Activated naive CD8-positive, alpha-beta T cell treated with anti-CD3 and anti-CD28 coated beads, Interleukin-2, amount 50 U/mL, for 24 hours (primary cell): ENCODE results near the gene AJAP1.
A peak's percentile ranks its signal among the peaks of the same experiment; 100 is the strongest.

ENCODE experiments used
- ATAC-seq: fragments of 150-1000 bp; cut with Tn5 transposase; one replicate; pipeline ENCODE4 v1.10.0; 2021
- DNase-seq: peaks from one replicate; pipeline ENCODE4 v3.0.0; 2021
- H3K27ac Mint-ChIP-seq: one replicate; pipeline ENCODE4 v1.8.0; 2021; ENCODE audit warnings: mild to moderate bottlenecking, mixed read lengths
- H3K27me3 Mint-ChIP-seq: one replicate; pipeline ENCODE4 v1.8.0; 2021; ENCODE audit warnings: mixed read lengths
- H3K36me3 Mint-ChIP-seq: one replicate; pipeline ENCODE4 v1.8.0; 2021; ENCODE audit warnings: low read depth, mixed read lengths
- H3K4me1 Mint-ChIP-seq: one replicate; pipeline ENCODE4 v1.8.0; 2021; ENCODE audit warnings: mixed read lengths
- H3K4me3 Mint-ChIP-seq: one replicate; pipeline ENCODE4 v1.8.0; 2021; ENCODE audit warnings: mild to moderate bottlenecking, moderate library complexity, mixed read lengths
- H3K9me3 Mint-ChIP-seq: one replicate; pipeline ENCODE4 v1.8.0; 2021; ENCODE audit warnings: mixed read lengths

The AJAP1 gene

DNA sequence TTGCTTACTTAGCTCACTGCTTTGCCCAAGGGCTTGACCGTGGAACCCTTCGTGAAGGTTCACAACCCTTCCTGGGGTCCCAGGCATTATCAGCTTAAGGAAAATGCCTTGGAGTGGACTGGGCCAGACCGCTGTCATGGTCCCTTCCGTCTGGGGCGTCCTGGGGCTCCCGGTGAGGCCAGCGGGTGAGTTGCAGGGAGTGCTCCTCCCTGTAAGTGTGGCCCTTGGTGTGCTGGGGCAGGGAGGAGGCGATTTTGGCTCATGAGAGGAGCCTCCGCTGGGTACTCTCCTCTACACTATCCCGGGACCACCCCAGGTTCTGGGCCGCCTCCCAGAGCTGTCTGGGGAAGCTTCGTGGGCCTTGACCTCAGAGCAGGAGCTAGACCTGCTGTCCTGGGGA is 48.1 kb downstream of the AJAP1 start:
- H3K27me3 Mint-ChIP-seq: peaks cover 2% of the 10 kb centered on the region
- H3K27ac Mint-ChIP-seq: no peak overlapping the region
- no peaks in the 10 kb centered on the region for H3K9me3 Mint-ChIP-seq
- ATAC-seq (no peak), DNase-seq (no peak)
- H3K36me3 Mint-ChIP-seq: no peaks in the 10 kb centered on the region
- no peak overlapping the region for H3K4me3 Mint-ChIP-seq
- no peaks in the 10 kb centered on the region for H3K4me1 Mint-ChIP-seq

DNA sequence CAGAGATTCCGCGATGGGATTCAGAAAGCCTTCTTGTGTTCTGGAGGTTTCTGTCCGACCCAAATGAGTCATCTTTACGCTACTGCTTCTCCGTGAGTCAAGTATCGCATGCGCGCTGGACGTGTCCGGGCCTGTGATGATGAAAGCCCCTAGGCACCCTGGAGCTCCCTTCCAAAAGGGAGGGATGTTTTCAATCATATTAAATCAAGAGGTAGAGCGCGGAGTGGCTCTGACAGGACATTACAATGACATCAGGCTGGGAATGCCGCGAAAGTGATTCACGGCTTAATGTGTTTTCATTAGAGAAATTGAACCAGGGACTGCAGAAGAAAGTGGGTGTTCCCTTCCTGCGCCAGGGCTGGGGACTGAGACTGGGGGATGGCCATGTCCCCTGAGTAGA is 48.5 kb downstream of the AJAP1 start:
- DNase-seq (no peak), ATAC-seq (no peak)

DNA sequence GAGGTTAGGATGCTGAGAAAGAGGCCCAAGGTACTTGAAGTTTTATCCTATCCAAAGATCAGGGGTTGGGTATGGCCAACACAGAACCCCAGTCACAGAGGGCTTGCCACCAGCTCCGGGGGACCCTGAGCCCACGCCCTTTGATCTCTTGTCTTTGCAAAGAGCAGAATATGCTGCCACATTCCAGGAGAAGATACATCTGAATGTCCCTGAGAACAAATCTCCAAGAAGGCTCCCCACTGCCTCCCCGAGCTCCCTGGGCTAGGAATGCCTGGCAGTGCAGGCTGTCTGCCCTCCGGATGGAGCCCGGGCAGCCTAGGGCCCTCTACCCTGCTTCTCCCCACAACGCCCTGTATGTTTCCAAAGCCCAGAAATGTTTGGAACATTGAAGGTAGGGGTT is 49.2 kb downstream of the AJAP1 start:
- Mint-ChIP-seq H3K4me3 (no peak overlapping the region), H3K4me1 (no peaks in the 10 kb centered on the region), H3K9me3 (no peaks in the 10 kb centered on the region), H3K36me3 (no peaks in the 10 kb centered on the region), H3K27me3 (peaks cover 5% of the 10 kb centered on the region), H3K27ac (no peak overlapping the region)
- ATAC-seq (no peak), DNase-seq (no peak)

More for the DNA sequence above, 48.5 kb downstream of the AJAP1 start:
- H3K27me3 Mint-ChIP-seq: peaks cover 5% of the 10 kb centered on the region
- H3K4me1 Mint-ChIP-seq: no peaks in the 10 kb centered on the region
- no peaks in the 10 kb centered on the region for H3K9me3 Mint-ChIP-seq
- no peaks in the 10 kb centered on the region for H3K36me3 Mint-ChIP-seq
- H3K4me3 Mint-ChIP-seq: no peak overlapping the region
- H3K27ac Mint-ChIP-seq: no peak overlapping the region

DNA sequence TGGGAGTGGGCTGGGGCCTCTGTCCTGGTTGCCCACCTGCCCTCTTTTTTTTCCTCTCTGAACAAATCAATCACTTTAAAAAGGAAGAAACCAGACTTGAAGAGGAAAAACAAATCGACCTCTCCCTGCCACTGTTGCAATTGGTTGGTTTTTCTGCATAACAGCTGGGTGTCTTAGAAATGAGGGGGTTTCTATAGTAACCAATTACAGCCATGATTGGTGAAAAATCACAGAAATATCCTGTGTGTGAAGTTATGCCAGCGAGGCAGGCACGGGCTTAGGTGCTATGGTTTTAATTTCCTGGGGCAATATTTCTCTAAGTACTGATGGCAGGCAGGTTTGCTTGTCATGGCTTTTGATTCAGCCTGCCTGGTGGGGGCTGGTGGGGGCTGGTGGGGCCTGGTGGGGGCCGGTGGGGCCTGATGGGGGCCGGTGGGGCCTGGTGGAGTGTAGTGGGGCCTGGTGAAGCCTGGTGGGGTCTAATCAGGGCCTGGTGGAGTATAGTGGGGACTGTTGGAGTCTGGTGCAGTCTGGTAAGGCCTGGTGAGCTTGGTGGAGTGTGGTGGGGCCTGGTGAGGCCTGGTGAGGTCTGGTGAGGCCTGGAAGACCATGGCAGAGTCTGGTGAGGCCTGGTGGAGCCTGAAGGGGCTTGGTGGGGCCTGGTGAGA is 54.6 kb downstream of the AJAP1 start:
- no peak overlapping the region for H3K4me3 Mint-ChIP-seq
- H3K27me3 Mint-ChIP-seq: peaks cover 19% of the 10 kb centered on the region
- ATAC-seq (no peak), DNase-seq (no peak)
- peak overlapping the region; percentile 31 for H3K27ac Mint-ChIP-seq
- H3K36me3 Mint-ChIP-seq: no peaks in the 10 kb centered on the region
- no peaks in the 10 kb centered on the region for H3K9me3 Mint-ChIP-seq
- H3K4me1 Mint-ChIP-seq: no peaks in the 10 kb centered on the region

DNA sequence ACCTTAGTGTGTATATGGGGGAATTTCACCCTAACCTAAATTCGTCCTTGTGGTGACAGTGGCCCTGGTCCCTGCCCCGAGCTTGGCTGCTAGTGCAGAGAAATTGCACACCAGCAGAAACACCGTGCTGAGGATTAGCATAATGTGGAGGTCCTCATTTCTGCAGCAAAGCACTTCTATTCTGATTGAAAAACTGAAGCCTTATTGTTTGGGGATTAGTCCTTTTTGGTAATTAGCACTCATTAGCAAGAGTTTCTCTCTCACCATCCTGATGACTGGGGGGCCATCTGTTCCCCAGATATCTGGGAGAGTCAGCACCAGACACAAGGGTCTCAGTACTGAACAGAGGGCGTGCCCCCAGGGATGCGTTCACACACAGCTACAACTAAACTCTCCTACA is 55.2 kb downstream of the AJAP1 start:
- no peaks in the 10 kb centered on the region for H3K9me3 Mint-ChIP-seq
- no peak for DNase-seq
- no peak overlapping the region for H3K4me3 Mint-ChIP-seq
- peaks cover 19% of the 10 kb centered on the region for H3K27me3 Mint-ChIP-seq
- H3K4me1 Mint-ChIP-seq: no peaks in the 10 kb centered on the region
- H3K36me3 Mint-ChIP-seq: no peaks in the 10 kb centered on the region
- no peak overlapping the region for H3K27ac Mint-ChIP-seq
- no peak for ATAC-seq

DNA sequence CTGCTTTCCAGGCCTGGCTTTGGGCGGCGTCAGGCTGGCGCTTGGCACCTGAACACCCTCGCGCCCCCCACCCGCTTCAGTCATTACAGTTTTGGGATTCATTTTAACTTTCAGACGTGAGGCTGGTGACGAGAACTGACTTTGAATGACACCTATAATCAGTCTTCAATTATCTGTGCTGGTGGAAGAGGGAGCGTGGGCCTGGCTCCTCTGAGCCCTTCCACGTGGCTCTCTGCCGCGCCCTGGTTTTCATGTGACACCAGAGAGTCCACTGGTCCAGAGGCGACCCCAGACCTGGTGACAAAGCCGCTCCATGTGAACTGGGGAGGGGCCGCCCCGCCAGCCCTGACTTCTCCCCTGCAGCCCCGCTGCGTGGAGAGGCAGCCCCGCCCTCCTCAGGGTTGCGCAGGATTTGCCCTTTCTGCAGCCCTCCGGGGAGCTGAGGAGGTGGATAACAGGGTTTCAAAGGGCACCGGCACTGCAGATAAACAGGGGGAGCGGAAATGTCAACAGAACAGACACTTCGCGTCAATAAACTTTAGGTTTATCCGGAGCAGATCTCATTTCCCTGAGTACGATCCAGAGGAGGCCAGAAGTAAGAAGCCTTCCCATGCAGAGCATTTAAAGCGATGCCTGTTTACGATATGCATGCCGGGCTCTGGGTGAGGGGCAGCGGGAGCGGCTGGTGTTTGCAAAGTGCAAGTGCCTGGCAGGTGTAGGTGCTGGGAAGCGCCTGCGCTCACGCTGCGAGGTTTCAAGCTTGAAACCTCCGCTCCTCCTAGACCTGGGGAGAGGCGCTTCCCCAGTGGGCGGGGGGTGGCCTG is 56.4 kb downstream of the AJAP1 start:
- peak; percentile 39 for ATAC-seq
- Mint-ChIP-seq H3K27ac (no peak overlapping the region), H3K4me3 (peak overlapping the region; percentile 21), H3K36me3 (no peaks in the 10 kb centered on the region), H3K27me3 (peaks cover 19% of the 10 kb centered on the region), H3K4me1 (no peaks in the 10 kb centered on the region), H3K9me3 (no peaks in the 10 kb centered on the region)
- peak; percentile 10 for DNase-seq

DNA sequence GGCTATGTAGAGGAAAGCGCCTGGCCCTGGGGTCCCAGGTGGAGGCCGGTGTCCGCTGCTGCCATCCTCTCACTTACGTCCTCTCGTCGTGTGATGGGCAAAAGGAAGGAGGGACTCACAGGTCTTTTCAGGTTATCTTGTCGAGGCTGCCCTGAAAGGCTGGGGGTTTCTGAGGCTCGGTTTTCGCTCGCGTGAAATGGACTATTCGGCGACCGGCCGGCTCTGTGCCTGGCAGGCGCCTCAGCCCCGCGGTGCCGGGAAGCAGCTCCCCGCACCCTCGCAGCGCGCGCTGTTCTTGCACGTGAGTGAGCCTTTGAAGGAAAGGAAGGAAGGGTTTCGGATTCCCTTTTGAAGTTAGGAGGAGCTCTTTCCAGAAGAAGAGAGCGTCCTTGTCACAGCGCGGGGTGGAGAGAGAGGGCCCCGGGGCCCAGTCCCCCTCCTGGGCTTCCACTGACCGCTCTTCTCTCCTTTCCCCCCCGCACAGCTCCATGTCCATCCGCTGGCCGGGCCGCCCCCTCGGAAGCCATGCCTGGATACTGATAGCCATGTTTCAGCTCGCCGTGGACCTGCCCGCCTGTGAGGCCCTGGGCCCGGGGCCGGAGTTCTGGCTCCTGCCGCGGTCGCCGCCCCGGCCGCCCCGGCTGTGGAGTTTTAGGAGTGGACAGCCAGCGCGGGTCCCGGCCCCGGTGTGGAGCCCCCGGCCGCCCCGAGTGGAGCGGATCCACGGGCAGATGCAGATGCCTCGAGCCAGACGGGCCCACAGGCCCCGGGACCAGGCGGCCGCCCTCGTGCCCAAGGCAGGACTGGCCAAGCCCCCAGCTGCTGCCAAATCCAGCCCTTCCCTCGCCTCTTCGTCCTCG is 57.2 kb downstream of the AJAP1 start:
- DNase-seq (no peak), ATAC-seq (no peak)
- peaks cover 19% of the 10 kb centered on the region for H3K27me3 Mint-ChIP-seq
- H3K4me1 Mint-ChIP-seq: no peaks in the 10 kb centered on the region
- H3K4me3 Mint-ChIP-seq: no peak overlapping the region
- H3K27ac Mint-ChIP-seq: no peak overlapping the region
- H3K36me3 Mint-ChIP-seq: no peaks in the 10 kb centered on the region
- H3K9me3 Mint-ChIP-seq: peaks cover 5% of the 10 kb centered on the region

DNA sequence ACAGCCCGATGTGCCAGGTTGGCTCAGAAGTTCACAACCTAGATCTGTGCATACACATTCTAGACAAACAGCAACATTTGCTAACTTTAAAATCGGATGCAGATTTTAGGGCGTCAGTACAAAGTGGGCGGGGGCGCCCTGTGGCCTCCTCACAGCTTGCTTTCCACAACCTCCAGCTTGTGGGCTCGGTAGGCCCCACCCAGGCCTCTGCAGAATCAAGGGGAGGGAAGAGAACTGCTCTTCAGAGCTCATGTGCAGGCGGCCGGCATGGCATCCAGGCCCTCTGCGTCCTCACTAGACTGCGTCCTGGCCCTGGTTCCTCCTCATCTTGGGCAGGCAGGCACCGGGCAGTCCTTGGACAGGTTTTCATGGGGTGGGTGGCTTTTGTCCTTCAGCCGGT is 59.3 kb downstream of the AJAP1 start:
- Mint-ChIP-seq H3K9me3 (peaks cover 5% of the 10 kb centered on the region), H3K36me3 (no peaks in the 10 kb centered on the region), H3K27ac (no peak overlapping the region), H3K27me3 (peaks cover 13% of the 10 kb centered on the region), H3K4me3 (no peak overlapping the region), H3K4me1 (no peaks in the 10 kb centered on the region)
- ATAC-seq (no peak), DNase-seq (no peak)

DNA sequence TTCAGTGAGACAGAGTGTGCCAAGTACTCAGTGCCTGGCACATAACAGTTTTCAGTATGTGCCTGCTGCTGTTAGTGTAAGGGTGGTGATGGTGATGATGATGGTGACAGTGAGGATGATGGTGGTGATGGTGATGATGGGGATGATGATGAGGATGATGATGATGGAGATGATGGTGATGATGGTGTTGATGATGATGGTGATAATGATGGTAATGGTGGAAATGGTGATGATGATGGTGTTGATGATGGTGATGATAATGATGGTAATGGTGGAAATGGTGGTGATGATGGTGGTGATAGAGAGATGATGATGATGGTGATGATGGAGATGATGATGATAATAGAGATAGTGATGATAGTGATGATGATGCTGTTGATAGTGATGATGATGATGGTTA is 62.0 kb downstream of the AJAP1 start:
- Mint-ChIP-seq H3K9me3 (peaks cover 5% of the 10 kb centered on the region), H3K36me3 (no peaks in the 10 kb centered on the region), H3K27ac (no peak overlapping the region), H3K4me1 (no peaks in the 10 kb centered on the region), H3K27me3 (peaks cover 2% of the 10 kb centered on the region), H3K4me3 (no peak overlapping the region)
- DNase-seq: no peak
- ATAC-seq: no peak

DNA sequence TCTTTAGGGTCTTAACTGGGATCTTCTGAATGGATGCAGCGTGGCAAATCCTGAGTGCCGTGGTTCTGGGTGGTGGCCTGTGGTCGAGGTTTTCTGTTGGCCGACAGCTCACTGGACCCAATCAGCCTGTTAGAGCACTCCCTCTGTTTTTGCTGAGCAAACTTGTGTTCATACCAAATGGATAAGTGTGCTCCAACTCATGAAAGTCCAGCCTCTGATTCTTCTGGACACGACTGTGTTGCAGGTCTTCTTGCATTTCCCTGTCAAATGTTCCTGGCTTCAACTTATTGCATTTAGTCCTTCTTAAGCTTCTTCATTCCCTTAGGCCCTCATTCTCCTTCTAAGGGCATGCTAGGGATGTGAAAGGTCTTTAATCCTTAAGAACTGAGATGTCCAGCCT is 63.7 kb downstream of the AJAP1 start:
- ATAC-seq (no peak), DNase-seq (no peak)
- Mint-ChIP-seq H3K4me3 (no peak overlapping the region), H3K36me3 (no peaks in the 10 kb centered on the region), H3K4me1 (no peaks in the 10 kb centered on the region), H3K9me3 (peaks cover 5% of the 10 kb centered on the region), H3K27ac (no peak overlapping the region), H3K27me3 (peaks cover 3% of the 10 kb centered on the region)

DNA sequence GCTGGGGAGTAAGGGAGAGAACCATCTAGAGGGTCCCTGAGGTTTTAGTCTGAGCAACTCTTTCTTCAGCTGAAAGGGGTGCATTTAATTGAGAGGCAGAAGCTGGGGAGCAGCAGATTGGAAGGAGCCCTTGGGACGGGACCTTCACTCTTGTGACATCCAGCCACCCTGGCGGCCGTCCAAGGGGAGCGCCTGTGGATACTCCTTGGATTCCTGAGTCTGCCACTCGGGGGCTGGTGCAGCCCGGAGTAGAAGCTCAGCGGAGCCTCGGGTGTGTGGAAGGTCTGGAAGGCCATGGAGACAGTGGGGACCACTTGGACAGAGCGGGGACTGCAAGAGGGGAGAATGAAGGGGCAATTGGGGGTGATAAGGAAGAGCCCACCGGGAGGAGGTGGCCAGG is 68.7 kb downstream of the AJAP1 start:
- Mint-ChIP-seq H3K4me1 (no peaks in the 10 kb centered on the region), H3K27me3 (peaks cover 2% of the 10 kb centered on the region), H3K36me3 (no peaks in the 10 kb centered on the region), H3K4me3 (no peak overlapping the region), H3K27ac (no peak overlapping the region), H3K9me3 (no peaks in the 10 kb centered on the region)
- DNase-seq (no peak), ATAC-seq (no peak)

DNA sequence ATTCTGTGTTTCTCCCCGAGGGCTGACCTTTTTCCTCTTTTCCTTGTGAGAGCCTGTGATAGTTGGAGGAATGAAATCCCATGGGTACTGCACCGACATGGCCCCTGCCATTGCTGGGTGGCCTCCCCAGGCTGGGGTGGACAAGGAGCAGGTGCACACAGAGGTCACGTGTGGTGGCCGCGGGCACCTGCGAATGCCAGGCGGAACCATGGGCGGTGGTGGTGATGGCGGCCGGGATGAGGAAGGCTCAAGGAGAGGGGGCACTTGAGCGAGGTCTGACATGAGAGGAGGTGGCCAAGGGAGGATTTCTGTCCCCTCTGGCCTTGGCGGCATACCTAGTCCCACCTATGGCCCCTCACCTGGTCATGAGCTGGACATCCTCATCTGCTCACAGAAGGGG is 69.6 kb downstream of the AJAP1 start:
- H3K9me3 Mint-ChIP-seq: no peaks in the 10 kb centered on the region
- ATAC-seq (no peak), DNase-seq (no peak)
- no peak overlapping the region for H3K4me3 Mint-ChIP-seq
- H3K4me1 Mint-ChIP-seq: no peaks in the 10 kb centered on the region
- H3K27me3 Mint-ChIP-seq: peaks cover 2% of the 10 kb centered on the region
- no peaks in the 10 kb centered on the region for H3K36me3 Mint-ChIP-seq
- no peak overlapping the region for H3K27ac Mint-ChIP-seq

DNA sequence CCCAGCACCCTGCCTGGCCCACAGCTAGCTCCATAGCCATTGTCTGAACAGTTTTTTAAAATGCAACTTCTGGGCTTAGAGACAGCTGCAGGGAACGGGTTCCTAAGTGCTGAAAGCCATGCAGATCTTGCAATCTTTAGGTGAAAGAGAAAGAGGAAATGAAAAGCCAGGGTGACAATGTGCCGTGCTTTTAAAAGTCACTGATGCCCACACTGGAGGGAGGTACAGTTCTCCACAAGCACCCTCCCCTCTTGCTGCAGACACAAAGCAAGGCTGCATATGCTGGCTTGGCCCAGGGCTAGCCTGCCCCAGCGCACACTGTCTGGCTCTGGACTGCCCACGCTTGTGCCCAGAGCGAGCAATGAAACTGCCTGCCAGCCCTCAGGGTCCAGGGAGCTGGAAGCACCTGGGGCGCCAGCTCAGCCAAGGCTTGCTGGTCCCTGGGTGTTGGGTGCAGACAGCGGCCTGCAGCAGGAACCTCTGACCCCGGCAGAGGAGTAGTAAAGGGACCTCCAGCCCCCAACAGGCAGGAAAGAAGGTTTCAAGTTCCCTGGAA is 70.4 kb downstream of the AJAP1 start:
- ATAC-seq (no peak), DNase-seq (no peak)
- Mint-ChIP-seq H3K9me3 (no peaks in the 10 kb centered on the region), H3K27ac (no peak overlapping the region), H3K27me3 (peaks cover 2% of the 10 kb centered on the region), H3K4me1 (no peaks in the 10 kb centered on the region), H3K4me3 (no peak overlapping the region), H3K36me3 (no peaks in the 10 kb centered on the region)

DNA sequence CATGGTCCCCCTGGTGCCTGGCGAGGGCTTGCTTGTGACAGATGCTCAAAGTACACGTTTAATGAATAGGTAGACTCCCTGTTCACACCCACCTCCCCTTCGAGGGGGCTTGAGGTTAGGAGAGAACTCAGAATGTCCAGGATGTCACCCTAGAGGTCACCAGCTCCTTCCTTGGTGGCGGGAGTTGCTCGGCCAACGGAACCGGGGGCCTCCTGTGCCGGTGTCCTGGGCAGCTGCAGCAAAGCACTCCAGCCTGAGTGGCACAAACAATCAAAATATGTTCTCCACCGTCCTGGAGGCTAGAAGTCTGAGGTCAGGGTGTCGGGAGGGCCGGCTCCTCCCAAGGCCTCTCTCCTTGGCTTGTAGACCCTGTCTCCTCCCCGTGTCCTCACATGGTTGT is 71.0 kb downstream of the AJAP1 start:
- Mint-ChIP-seq H3K27ac (no peak overlapping the region), H3K4me3 (no peak overlapping the region), H3K9me3 (no peaks in the 10 kb centered on the region), H3K36me3 (no peaks in the 10 kb centered on the region), H3K4me1 (no peaks in the 10 kb centered on the region), H3K27me3 (peaks cover 2% of the 10 kb centered on the region)
- ATAC-seq (no peak), DNase-seq (no peak)
